Measurements from ENCODE around the gene AQP6. TPM values are rescaled to one million over a fixed set of nuclear protein-coding genes. Genes with fewer than 3 reads are reported as not detected.
A peak's percentile ranks its signal among the peaks of the same experiment; 100 is the strongest.

AQP6 gene
- total RNA-seq, 2 donors from 2014 or later = 0.40 TPM; not detected in 1

- Histone ChIP-seq H3K36me3 (no peaks in the 10 kb centered on the region), H3K27ac (no peak overlapping the region), H3K9me3 (no peaks in the 10 kb centered on the region), H3K4me1 (replicated peaks) (peaks cover 3% of the 10 kb centered on the region), H3K4me3 (no peak overlapping the region), H3K27me3 (replicated peaks; ENCODE audit: insufficient read depth) (no peaks in the 10 kb centered on the region)
- DNase-seq (ENCODE audit: low spot score) = no peak
- intact Hi-C loops (cut with DNase I) = no loop called here
- WGBS = 71% methylated on average over 13 of the region's 13 CpGs
- TF ChIP-seq POLR2A (IDR thresholded peaks at IDR 0.05) (no peak), CTCF (IDR thresholded peaks at IDR 0.05) (no peak), POLR2AphosphoS5 (IDR thresholded peaks at IDR 0.05) (no peak)
These were observed 12.2 kb upstream of the AQP6 start for GRCh38 chr12:49960474-49961110.

GRCh38 chr12:49961111-49961922 is 11.4 kb upstream of the AQP6 start, which contains the start of gene AQP5:
AQP5 (plus strand) TSS chr12:49961872; CDS start chr12:49962018, 146 bp downstream.
- H3K36me3 ChIP-seq = no peaks in the 10 kb centered on the region
- no peak for DNase-seq (ENCODE audit: low spot score)
- peaks cover 3% of the 10 kb centered on the region for H3K4me1 ChIP-seq (replicated peaks)
- no peak within 1 kb of the TSS for H3K27ac ChIP-seq
- TF ChIP-seq POLR2A (IDR thresholded peaks at IDR 0.05) (no peak), POLR2AphosphoS5 (IDR thresholded peaks at IDR 0.05) (no peak), CTCF (IDR thresholded peaks at IDR 0.05) (no peak)
- WGBS = 5% methylated on average over 90 of the region's 111 CpGs
- H3K27me3 ChIP-seq (replicated peaks; ENCODE audit: insufficient read depth) = no peaks in the 10 kb centered on the region
- no peaks in the 10 kb centered on the region for H3K9me3 ChIP-seq
- intact Hi-C loops (cut with DNase I) = no loop called here
- H3K4me3 ChIP-seq = peak within 1 kb of the TSS in 1 of 2 donors; percentile 25

- H3K4me1 ChIP-seq (replicated peaks) = peaks cover 4% of the 10 kb centered on the region
- H3K27ac ChIP-seq = no peak overlapping the region
- intact Hi-C loops (cut with DNase I) = no loop called here
- H3K9me3 ChIP-seq = no peaks in the 10 kb centered on the region
- no peaks in the 10 kb centered on the region for H3K36me3 ChIP-seq
- H3K27me3 ChIP-seq (replicated peaks; ENCODE audit: insufficient read depth) = no peaks in the 10 kb centered on the region
- DNase-seq (ENCODE audit: low spot score) = no peak
- 75% methylated on average over 36 of the region's 37 CpGs for WGBS
- no peak overlapping the region for H3K4me3 ChIP-seq
- TF ChIP-seq CTCF (IDR thresholded peaks at IDR 0.05) (no peak), POLR2AphosphoS5 (IDR thresholded peaks at IDR 0.05) (no peak), POLR2A (IDR thresholded peaks at IDR 0.05) (no peak)
These were observed 10.6 kb upstream of the AQP6 start for GRCh38 chr12:49961993-49962764.

- TF ChIP-seq POLR2AphosphoS5 (IDR thresholded peaks at IDR 0.05) = peak; percentile 76
- TF ChIP-seq CTCF (IDR thresholded peaks at IDR 0.05) = no peak
- no peak for TF ChIP-seq POLR2A (IDR thresholded peaks at IDR 0.05)
- no peaks in the 10 kb centered on the region for H3K36me3 ChIP-seq
- 70% methylated on average over 20 of the region's 21 CpGs for WGBS
- peaks cover 6% of the 10 kb centered on the region for H3K4me1 ChIP-seq (replicated peaks)
- H3K27me3 ChIP-seq (replicated peaks; ENCODE audit: insufficient read depth) = no peaks in the 10 kb centered on the region
- H3K4me3 ChIP-seq = no peak overlapping the region
- no peaks in the 10 kb centered on the region for H3K9me3 ChIP-seq
- peak; percentile 80 for DNase-seq (ENCODE audit: low spot score)
- intact Hi-C loops (cut with DNase I) = no loop called here
- no peak overlapping the region for H3K27ac ChIP-seq
These were observed 9.6 kb upstream of the AQP6 start for GRCh38 chr12:49962861-49963765.
